Ramos (cell line): ENCODE data around the gene ARHGAP6.

Experiments used
- in situ Hi-C: fragments of 300-500 bp; cut with MboI; formaldehyde crosslinking; loops from one replicate; pipeline ENCODE4 v1.14.3; 2022; ENCODE audit warnings: low sequenced_read_pairs; ENCODE audit not compliant: unreplicated experiment

The ARHGAP6 gene, protein sequence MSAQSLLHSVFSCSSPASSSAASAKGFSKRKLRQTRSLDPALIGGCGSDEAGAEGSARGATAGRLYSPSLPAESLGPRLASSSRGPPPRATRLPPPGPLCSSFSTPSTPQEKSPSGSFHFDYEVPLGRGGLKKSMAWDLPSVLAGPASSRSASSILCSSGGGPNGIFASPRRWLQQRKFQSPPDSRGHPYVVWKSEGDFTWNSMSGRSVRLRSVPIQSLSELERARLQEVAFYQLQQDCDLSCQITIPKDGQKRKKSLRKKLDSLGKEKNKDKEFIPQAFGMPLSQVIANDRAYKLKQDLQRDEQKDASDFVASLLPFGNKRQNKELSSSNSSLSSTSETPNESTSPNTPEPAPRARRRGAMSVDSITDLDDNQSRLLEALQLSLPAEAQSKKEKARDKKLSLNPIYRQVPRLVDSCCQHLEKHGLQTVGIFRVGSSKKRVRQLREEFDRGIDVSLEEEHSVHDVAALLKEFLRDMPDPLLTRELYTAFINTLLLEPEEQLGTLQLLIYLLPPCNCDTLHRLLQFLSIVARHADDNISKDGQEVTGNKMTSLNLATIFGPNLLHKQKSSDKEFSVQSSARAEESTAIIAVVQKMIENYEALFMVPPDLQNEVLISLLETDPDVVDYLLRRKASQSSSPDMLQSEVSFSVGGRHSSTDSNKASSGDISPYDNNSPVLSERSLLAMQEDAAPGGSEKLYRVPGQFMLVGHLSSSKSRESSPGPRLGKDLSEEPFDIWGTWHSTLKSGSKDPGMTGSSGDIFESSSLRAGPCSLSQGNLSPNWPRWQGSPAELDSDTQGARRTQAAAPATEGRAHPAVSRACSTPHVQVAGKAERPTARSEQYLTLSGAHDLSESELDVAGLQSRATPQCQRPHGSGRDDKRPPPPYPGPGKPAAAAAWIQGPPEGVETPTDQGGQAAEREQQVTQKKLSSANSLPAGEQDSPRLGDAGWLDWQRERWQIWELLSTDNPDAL (N-terminal part only)

DNA sequence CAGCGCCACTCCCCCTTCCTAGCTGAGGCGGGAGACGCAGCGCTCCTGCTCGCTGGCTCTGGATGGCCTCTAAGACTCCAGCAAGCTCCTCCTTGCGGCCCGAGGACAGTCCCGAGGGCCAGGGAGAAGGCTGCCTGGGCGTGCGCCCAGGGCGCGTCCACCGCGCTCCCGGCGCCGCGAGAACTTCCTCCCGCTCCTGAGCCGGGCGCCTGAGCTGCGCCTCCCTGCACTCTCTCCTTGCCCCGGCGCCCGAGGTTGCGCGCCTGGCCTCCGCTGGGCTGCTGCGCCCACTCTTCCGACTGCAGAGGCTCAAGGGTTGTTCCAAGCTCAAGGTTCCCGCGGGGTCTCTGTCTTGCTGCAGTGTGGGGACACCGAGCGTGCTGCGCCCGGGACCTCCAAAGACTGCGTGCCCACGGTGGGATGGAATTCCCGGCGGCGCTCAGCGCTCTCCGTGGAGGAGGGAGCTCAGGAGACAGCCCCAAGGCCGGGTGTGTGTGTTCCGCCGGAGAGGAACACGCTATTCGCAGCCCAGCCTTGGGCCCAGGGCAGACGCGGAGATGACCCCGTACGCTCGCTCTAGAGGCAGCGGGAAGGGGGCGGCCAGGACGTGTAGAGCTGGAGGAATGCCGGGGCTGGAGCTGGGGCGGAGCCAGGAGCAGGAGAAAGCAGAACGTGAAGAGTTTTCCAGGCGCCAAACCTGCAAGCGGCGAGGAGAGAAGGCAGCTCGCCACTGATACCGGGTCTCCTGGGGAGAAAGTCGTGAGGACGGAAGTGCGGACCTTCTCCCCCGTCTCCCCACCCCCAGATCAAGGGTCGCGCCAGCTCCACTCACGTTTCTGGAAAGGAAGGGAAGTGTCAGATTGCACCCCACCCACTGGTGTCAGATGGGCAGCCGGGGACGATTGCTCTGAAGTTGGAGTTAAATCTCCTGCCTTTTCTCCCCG is at the start of gene ARHGAP6:
Gene ARHGAP6 (minus strand): TSS at position 753 of the 944 bp plus-strand sequence. CDS start 1,092 bp downstream, outside the sequence.
- in situ Hi-C loops: no loop called here

DNA sequence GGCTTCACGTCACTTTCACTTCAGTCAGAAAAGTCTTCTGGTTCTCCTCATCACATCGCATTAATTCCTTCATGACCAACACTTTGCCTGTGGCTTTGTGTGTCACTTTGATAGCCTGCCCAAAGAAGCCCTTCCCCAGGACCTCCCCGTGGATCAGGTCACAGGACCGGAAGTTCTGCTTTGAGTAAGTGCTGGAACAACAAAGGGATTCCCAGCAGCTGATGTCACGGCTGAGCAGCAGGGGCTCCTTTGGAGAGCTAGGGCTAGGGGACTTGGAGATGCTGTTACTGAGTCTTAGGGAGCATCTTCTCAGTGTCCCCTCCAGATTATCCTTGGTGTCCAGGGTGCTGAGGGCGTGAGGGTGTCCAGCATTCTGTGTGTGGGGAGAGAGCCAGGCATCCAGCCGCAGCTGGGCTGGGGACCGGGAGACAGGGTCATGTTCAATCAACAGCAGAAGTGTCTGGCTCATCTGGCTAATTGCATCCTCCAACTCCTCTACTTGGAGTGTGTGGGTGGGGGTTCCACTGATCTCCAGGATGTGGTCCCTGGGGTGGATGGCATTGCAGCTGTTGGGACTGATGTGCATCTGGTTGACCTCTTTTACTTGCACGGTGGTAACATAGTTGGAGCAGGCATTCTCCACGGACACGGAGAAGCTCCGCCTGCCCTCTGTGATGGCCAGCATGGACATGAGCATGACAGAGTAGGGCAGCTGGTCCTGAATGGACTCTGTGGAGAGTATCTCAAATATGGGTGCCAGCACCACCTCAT is 39.2 kb upstream of the ARHGAP6 start:
- in situ Hi-C loops: no loop called here

DNA sequence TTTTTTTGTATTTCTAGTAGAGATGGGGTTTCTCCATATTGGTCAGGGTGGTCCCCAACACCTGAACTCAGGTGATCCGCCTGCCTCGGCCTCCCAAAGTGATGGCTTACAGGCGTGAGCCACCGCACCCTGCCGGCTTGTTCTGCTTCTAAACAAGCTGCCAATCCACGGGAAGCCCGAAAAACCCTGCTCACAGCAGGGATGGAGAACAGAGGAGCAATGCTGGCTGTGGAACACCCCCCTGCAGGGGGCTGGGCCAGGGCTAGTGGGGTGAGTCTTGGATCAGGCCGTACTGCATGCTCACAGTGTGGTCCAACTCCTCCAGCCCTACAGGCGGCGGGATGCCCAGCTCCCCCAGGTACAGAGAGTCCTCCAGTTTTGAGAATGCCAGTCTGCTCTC is 38.1 kb upstream of the ARHGAP6 start:
- in situ Hi-C loops: no loop called here

DNA sequence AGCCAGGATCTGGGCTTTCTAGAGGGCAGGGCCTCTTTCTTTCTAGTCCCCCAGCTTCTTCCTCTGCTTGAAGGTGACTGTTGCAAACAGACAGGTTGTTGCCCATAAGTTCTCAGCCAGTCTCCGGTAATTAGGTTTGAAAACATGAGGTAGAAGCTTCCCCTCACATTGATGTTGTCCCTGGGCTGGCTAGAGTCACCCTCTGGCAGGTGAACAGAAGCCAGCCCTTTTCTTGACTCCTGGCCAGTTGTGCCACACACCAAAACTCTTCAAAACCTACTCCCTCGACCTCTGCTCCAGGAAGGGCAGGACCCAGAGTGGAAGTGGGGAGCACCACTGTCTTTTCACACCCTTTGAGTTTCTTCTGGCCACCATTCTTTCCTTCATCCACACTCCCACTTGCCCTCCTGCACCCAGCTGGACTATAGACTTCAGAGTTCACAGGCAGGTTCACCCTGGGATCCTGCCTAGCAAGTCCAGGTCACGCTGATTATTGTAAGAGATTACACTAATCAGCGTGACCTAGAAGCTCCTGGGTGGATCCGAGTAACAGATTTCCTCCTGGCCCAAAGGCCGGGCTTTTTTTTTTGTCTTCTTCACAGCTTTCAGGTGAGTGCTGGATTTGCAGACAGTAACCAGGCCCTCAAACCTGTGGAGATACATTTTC is 37.4 kb upstream of the ARHGAP6 start:
- in situ Hi-C loops: no loop called here

DNA sequence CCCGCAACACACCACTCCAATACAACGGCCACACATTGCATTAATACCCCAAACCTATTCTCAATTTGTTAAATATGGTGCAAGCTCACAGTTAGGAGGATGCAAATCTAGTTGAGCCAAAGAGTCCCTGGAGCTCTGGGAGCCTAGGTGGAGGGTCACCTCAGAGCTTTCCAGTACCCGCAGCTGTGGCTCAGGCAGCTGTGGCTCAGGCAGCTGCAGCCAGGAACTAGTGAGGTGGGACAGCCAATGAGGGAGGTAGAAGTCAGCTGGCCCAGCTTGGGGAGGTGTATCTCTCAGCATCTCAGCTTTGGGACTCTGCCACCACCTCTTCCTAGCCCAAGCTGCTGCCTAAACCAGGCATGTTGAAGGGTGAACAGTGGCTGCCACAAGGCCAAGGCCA is 36.7 kb upstream of the ARHGAP6 start:
- in situ Hi-C loops: no loop called here

DNA sequence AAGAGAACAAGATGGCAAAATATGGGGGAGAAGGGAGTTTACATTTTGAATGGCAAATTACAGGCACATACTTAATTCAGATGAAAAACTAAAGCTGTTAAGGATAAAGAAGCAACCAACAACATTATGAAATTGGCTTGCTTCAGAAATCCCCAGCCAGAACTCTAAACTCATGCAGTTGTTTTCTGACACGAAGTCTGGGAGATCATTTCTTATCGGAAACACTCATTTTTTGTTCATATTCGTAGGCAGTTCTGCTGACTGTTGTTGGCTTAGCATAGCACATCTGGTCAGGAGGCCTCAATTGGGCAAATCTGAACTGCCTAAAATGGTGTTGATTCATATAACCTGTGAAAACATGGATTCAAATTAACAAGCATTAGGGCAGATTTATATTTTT is 33.0 kb upstream of the ARHGAP6 start:
- in situ Hi-C loops: no loop called here

DNA sequence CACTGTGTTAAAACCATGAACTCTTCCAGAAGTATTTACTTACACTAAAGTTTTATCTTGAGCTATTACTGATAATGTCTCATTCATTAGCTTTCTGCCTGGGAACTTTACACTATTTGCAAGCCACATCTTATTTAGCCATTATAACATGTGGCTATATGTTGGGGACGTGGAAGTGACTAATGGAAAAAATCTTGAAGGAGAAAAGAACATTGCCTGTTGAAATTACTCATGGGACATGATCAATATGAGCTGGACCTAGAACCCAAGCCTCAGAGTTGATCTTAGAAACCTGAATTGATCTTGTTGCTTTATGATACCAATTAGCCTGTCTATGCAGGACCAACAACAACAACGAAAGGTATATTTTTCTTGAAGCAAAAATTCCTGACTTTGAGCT is 22.5 kb upstream of the ARHGAP6 start:
- in situ Hi-C loops: no loop called here

DNA sequence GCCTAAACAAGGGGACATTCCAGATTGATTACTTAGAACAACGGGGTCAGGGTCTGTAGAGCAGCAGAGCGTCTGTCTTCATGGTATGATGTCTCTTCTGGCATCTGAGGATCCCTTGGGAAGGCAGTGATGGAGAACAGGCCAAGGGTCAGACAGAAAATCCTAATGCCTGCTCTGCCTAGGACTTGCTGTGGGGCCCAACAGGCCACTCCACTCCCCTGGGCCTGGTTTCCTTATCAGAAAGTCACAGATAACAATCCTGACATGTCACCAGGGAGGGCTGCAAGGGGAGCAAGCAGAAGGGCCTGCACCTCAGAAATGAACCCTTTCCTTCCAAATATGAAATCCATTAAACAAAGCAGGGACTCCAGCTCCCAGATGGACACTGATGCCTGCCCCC is 21.4 kb upstream of the ARHGAP6 start:
- in situ Hi-C loops: no loop called here

DNA sequence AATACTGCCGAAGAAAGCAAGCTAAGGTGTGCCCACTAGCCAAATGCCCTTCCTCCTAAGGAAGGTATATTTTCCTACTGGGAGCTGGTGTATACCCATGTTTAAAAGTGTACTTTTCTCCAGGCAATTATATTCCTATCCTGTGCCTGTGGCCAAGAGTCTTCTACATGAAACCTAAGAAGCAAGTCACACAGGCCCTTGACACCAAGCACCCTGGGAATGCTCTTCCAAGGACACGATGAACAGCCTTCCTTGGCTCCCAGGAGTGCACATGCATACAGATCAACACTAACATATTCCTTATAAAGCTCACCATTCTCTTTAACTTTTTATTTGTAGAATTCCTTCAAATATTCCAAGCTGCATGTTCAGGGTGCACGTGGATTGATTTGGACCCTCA is 17.3 kb upstream of the ARHGAP6 start:
- in situ Hi-C loops: no loop called here

DNA sequence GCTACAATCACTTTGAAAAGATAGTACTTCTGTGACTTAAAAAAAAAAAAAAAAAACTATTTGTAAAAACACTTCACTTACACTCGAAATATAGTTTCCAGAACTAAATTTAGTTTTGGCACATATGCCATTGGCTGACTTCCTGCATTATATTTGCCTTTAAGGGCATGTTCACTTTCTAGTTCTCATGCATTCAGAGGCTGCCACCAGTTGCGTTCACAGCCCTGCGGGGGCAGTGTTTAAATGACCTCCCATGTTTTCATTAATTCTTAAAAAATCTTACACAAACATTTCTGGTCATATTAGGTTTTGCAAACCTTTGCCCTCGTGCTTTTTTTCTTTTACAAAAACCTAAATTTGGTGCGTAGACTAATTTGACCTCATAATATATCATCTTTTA is 12.4 kb upstream of the ARHGAP6 start:
- in situ Hi-C loops: no loop called here

DNA sequence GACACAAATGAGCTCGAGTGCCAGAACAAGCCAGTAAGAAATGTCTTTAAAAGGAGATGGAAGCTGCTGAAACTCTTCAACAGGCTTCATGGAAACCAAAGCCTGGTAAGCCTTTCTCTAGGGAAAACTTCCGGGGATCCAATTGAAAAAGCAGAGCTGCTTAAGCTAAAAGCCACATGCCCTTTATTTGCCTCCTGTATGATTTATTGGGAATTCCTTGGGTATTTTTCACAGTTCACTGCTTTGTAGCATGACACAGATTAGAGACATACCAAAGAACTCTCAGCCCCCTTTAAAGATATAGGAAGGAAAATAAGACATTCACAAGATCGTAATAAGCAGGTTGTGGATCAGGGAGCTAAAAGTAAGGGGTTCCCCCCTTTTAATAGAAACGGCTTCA is 6.5 kb upstream of the ARHGAP6 start:
- in situ Hi-C loops: no loop called here

DNA sequence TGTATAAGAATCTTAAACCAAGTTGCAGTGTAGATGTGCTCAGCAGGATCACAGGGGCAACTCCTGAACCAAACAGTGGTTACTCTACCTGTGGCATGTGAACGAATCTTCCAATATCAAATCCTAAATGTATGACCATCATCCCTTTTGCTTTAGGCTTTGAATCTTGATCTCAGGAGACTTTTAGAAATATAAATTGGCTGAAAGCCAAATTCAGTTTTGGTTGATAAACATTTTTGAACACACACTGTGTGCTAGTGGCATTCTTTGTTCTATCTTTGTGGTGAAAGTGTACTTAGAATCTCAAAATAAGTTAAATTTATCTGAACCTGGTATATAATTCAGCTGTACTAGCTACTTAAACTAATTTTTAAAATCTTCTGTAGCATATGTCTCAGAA is 4.6 kb upstream of the ARHGAP6 start:
- in situ Hi-C loops: no loop called here

DNA sequence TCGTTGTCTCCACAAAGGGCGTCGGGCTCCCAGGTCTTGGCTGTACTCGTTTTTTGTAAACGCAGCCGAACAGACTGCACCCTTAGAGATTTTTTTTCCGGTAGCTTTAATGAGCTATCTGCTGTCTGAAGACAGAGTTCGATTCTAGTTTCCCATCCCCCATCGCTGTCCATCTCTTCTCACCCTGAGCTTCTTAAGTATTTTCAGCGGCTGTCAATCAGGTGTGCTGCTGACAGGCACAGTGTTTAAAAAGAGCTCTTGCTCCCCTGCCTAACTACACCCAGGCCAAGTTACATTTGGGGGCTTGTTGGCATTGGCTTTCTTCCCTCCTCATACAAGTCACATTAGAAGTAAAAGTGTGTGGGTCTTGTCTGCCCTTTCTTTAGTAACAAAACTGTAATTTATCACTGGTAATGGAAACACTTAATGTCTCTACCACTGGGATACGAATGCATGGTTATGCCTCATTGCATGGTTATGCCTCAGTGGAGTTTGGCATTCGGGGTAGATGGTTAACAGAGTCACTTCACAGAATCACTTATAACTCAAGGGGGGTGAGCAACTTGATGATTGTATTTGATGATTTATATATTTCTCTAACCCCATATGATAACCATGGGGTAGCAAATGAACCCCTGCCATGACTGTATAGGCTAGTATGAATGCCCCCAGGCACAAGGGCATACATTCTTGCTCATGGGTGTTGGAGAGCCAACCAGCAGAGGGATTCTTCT is 1.4 kb upstream of the ARHGAP6 start:
- in situ Hi-C loops: no loop called here

DNA sequence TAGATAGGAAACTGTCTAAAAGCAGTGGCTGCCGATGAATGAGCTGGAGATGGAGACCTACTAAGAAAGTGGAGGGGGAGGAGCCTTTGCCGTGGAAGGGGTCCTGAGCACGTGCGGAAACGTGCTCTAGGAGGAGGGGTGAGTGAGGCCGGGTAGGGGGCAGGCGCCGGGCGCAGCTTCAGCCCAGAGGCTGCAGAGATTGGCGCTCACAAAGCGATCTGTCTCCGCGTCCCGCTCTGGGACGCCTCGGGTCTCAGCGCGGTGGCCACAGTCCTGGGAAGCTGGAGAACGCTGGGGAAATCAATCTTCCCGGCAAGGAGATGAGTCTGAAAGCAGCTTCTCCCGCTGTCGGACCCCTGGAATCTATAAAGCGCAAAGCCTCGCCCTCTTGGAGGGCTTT is 444 bp upstream of the ARHGAP6 start:
- in situ Hi-C loops: no loop called here

DNA sequence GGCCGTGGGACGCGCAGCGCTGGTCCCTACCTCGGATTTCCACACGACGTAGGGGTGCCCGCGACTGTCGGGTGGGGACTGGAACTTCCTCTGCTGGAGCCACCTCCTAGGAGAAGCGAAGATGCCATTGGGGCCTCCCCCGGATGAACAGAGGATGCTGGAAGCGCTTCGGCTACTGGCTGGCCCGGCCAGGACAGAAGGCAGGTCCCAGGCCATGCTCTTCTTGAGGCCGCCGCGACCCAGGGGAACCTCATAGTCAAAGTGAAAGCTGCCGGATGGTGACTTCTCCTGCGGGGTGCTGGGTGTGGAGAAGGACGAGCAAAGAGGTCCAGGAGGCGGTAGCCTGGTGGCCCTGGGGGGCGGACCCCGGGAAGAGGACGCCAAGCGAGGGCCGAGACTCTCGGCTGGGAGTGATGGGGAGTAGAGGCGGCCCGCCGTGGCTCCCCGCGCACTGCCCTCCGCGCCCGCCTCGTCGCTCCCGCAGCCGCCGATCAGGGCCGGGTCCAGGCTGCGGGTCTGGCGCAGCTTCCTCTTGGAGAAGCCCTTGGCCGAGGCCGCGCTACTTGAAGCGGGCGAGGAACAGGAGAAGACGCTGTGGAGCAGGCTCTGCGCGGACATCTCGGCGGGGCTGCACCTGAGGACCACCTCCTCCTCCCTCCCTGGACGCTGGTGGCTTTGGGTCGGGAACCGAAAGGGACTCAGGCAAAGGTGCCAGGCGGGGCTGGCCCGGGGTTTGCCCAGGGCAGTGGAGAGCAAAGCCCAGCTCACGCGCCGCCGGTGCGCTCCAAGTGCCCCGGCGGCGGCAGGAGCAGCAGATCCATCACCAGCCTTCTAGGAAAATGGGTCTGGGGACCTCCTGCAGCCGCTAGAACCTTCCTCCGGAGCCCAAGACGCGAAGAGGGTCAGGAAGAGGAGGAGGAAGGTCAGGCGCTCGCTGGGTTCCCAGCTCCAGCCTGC is 1.2 kb downstream of the ARHGAP6 start:
- in situ Hi-C loops: no loop called here

DNA sequence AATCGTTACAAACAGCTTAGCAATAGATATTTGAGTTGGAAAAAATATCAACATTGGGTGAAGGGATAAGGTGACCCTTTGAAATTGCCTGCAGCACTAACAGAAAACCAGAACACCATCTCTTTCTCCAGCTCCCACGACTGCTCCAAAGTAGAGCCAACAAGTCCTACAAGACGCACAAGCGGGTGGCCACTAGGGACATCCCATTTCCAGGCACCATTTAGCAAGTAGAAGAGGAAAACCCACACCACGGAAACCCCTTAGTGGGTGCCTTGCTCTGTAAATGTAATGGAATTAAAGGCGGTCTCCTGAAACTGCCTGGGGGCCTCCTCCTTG is 1.9 kb downstream of the ARHGAP6 start:
- in situ Hi-C loops: no loop called here

DNA sequence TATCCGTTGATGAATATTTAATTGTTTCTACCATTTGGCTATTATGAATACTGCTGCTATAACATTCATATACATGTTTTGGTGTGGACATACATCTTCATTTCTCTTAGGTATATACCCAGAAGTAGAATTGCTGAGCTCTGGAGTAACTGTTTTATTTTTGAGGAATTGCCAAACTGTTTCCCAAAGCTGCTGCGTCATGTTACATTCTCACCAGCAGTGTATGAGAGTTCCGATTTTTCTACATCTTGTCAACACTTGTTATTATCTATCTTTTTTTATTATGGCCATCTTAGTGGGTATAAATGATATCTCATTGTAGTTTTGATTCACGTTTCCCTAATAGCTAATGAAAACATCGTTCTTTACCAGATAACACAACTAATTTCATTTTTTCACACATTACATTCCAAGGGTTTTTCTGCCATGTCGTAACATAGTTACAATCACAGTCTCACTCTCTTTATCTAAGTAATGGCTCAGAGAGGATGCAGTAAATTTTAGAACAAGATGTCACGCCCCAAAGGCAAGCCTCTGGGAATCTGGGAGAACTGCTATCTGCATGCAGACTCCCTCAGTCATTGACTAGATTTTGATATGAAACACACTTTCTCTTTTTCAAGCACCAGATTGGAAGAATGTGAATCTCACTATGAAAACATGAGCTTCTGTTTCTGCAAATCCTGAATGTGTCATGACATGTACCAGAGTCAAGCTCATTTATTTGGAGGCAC is 10.3 kb downstream of the ARHGAP6 start:
- in situ Hi-C loops: no loop called here
